WTC11 (cell line): ENCODE measurements around the gene F10. TPM values are rescaled to one million over a fixed set of nuclear protein-coding genes. Genes with fewer than 3 reads are reported as not detected.
A peak's percentile ranks its signal among the peaks of the same experiment; 100 is the strongest.

ENCODE experiments used
- ATAC-seq: fragments of 200-7000 bp; cut with Tn5 transposase; 2 replicates; pipeline ENCODE4 v1.10.0; 2021; ENCODE audit warnings: mild to moderate bottlenecking, moderate library complexity
- CTCF ChIA-PET: fragments of 300-600 bp; sonication (Branson Sonifier 250); formaldehyde crosslinking; loops from one replicate; lab custom pipeline; 2021; ENCODE audit warnings: antibody characterized with exemption; lab: Charles Lee
- POLR2A ChIA-PET: fragments of 350-600 bp; sonication (Branson Sonifier 250); formaldehyde crosslinking; loops from one replicate; lab custom pipeline; 2021; ENCODE audit warnings: antibody characterized with exemption; lab: Charles Lee
- DNase-seq: peaks from one replicate; pipeline ENCODE4 v3.0.0; 2021; ENCODE audit warnings: low spot score
- H3K27ac Mint-ChIP-seq: 2 replicates; pipeline ENCODE4 v1.8.0; 2021; ENCODE audit warnings: mixed read lengths
- H3K27me3 Mint-ChIP-seq: 2 replicates; pipeline ENCODE4 v1.8.0; 2021; ENCODE audit warnings: low read depth, mild to moderate bottlenecking, moderate library complexity, mixed read lengths
- H3K36me3 Mint-ChIP-seq: 2 replicates; pipeline ENCODE4 v1.8.0; 2021; ENCODE audit warnings: mixed read lengths
- H3K4me1 Mint-ChIP-seq: 2 replicates; pipeline ENCODE4 v1.8.0; 2022; ENCODE audit warnings: mixed read lengths
- H3K4me3 Mint-ChIP-seq: 2 replicates; pipeline ENCODE4 v1.8.0; 2021; ENCODE audit warnings: mild to moderate bottlenecking, moderate library complexity, mixed read lengths
- H3K9me3 Mint-ChIP-seq: 2 replicates; pipeline ENCODE4 v1.8.0; 2021; ENCODE audit warnings: mixed read lengths
- ATF6 ChIP-seq: sonication (generic); formaldehyde crosslinking; IDR thresholded peaks from 2 replicates; pipeline ENCODE4 v1.8.1; 2023; ENCODE audit warnings: mild to moderate bottlenecking, missing genetic modification reagents
- CTCF ChIP-seq: fragments of 200-600 bp; IDR thresholded peaks from 2 replicates; pipeline ENCODE4 v1.8.0; 2022; ENCODE audit warnings: antibody characterized with exemption
- E2F4 ChIP-seq: sonication (generic); formaldehyde crosslinking; IDR thresholded peaks from 2 replicates; pipeline ENCODE4 v1.8.1; 2022; ENCODE audit warnings: low read depth, mild to moderate bottlenecking, moderate library complexity, missing genetic modification reagents, borderline replicate concordance
- EMX1 ChIP-seq: fragments of 250-450 bp; sonication (Bioruptor Pico); IDR thresholded peaks from 2 replicates; pipeline ENCODE4 v1.8.0; 2021; ENCODE audit warnings: mild to moderate bottlenecking
- FOXJ3 ChIP-seq: sonication (generic); formaldehyde crosslinking; IDR thresholded peaks from 2 replicates; pipeline ENCODE4 v1.9.0; 2021; ENCODE audit warnings: missing genetic modification reagents, mild to moderate bottlenecking, borderline replicate concordance
- FOXK1 ChIP-seq: sonication (generic); formaldehyde crosslinking; IDR thresholded peaks from 2 replicates; pipeline ENCODE4 v1.8.0; 2022; ENCODE audit warnings: mild to moderate bottlenecking, moderate library complexity, missing genetic modification reagents
- FOXP4 ChIP-seq: sonication (generic); formaldehyde crosslinking; IDR thresholded peaks from 2 replicates; pipeline ENCODE4 v1.8.0; 2022; ENCODE audit warnings: mild to moderate bottlenecking, missing genetic modification reagents
- JAZF1 ChIP-seq: fragments of 250-450 bp; sonication (Bioruptor Pico); IDR thresholded peaks from 2 replicates; pipeline ENCODE4 v1.9.0; 2021; ENCODE audit warnings: moderate library complexity, mild to moderate bottlenecking, inconsistent platforms
- MXD4 ChIP-seq: fragments of 250-450 bp; sonication (Bioruptor Pico); IDR thresholded peaks from 2 replicates; pipeline ENCODE4 v1.8.0; 2021; ENCODE audit warnings: mild to moderate bottlenecking, moderate library complexity, borderline replicate concordance
- NR2C2 ChIP-seq: sonication (generic); formaldehyde crosslinking; IDR thresholded peaks from 2 replicates; pipeline ENCODE4 v1.8.0; 2022; ENCODE audit warnings: mild to moderate bottlenecking, missing genetic modification reagents
- OVOL2 ChIP-seq: fragments of 250-450 bp; sonication (Bioruptor Pico); IDR thresholded peaks from 2 replicates; pipeline ENCODE4 v1.9.0; 2021; ENCODE audit warnings: mild to moderate bottlenecking, borderline replicate concordance
- PRRX2 ChIP-seq: fragments of 250-450 bp; sonication (Bioruptor Pico); IDR thresholded peaks from 2 replicates; pipeline ENCODE4 v1.8.0; 2021; ENCODE audit warnings: mild to moderate bottlenecking
- RELA ChIP-seq: sonication (generic); formaldehyde crosslinking; IDR thresholded peaks from 2 replicates; pipeline ENCODE4 v1.8.1; 2022; ENCODE audit warnings: missing genetic modification reagents, mild to moderate bottlenecking, borderline replicate concordance
- SOX15 ChIP-seq: fragments of 250-450 bp; sonication (Bioruptor Pico); IDR thresholded peaks from 2 replicates; pipeline ENCODE4 v1.9.0; 2021; ENCODE audit warnings: mild to moderate bottlenecking
- ZNF263 ChIP-seq: sonication (generic); formaldehyde crosslinking; IDR thresholded peaks from 2 replicates; pipeline ENCODE4 v1.8.1; 2022; ENCODE audit warnings: low read depth, mild to moderate bottlenecking, moderate library complexity, missing genetic modification reagents
- ZNF396 ChIP-seq: fragments of 250-450 bp; sonication (Bioruptor Pico); IDR thresholded peaks from 2 replicates; pipeline ENCODE4 v1.8.0; 2021; ENCODE audit warnings: mild to moderate bottlenecking, moderate library complexity, borderline replicate concordance
- ZNF425 ChIP-seq: fragments of 250-450 bp; sonication (Bioruptor Pico); conservative IDR thresholded peaks from 2 replicates; pipeline ENCODE4 v1.9.0; 2021; ENCODE audit warnings: mild to moderate bottlenecking
- total RNA-seq: library from RNA; stranded (reverse); gene quantifications from 3 replicates; pipeline ENCODE4 v1.2.3, GENCODE V29; 2021

Gene F10
- total RNA-seq, 1 experiment from 2014 or later = 0.87 TPM

GRCh38 chr13:113121928-113122471 is 599 bp upstream of the F10 start (continued):
- TF ChIP-seq ZNF425 (no peak), OVOL2 (no peak), ZNF396 (CRISPR knock-in tag) (no peak), EMX1 (no peak), ZNF263 (CRISPR knock-in tag) (no peak), FOXP4 (no peak)

- no peak overlapping the region for H3K4me3 Mint-ChIP-seq
- TF ChIP-seq PRRX2 (no peak), CTCF (0 out of 2 replicates have a peak, but pooled peaks have one; percentile 30)
- no peaks in the 10 kb centered on the region; the same call in 1 of the 2 replicates for H3K27me3 Mint-ChIP-seq
- POLR2A ChIA-PET = no interaction called here
- CTCF ChIA-PET = interaction anchor here (0.6 to 2.8 kb wide), 9 partner anchors 10 to 192 kb away, joined by 3 to 14 read pairs (median 3); partner anchors contain the start of gene CUL4A
- DNase-seq (peak; percentile 53), ATAC-seq (peak; percentile 49)
- peaks cover 12% of the 10 kb centered on the region for H3K4me1 Mint-ChIP-seq
- H3K9me3 Mint-ChIP-seq = no peaks in the 10 kb centered on the region
- no peak overlapping the region for H3K27ac Mint-ChIP-seq
- H3K36me3 Mint-ChIP-seq = no peaks in the 10 kb centered on the region
Observed at GRCh38 chr13:113123226-113124201, 915 bp downstream of the F10 start.

GRCh38 chr13:113124211-113124970 is 1.8 kb downstream of the F10 start:
- ChIA-PET POLR2A (no interaction called here), CTCF (interaction anchor here (0.6 to 2.8 kb wide), 5 partner anchors 34 to 193 kb away, joined by 3 to 14 read pairs (median 3); partner anchors contain the start of gene CUL4A)
- Mint-ChIP-seq H3K27me3 (no peaks in the 10 kb centered on the region; the same call in 1 of the 2 replicates), H3K36me3 (no peaks in the 10 kb centered on the region), H3K9me3 (no peaks in the 10 kb centered on the region), H3K4me1 (peaks cover 17% of the 10 kb centered on the region), H3K4me3 (no peak overlapping the region), H3K27ac (no peak overlapping the region)
- DNase-seq = no peak
- no peak for ATAC-seq
- no peak for TF ChIP-seq RELA (CRISPR knock-in tag)
- no peak for TF ChIP-seq E2F4 (CRISPR knock-in tag)
- TF ChIP-seq ATF6 (CRISPR knock-in tag) = no peak
- no peak for TF ChIP-seq JAZF1 (CRISPR knock-in tag)
- no peak for TF ChIP-seq FOXK1 (CRISPR knock-in tag)
- no peak for TF ChIP-seq NR2C2 (CRISPR knock-in tag)
- no peak for TF ChIP-seq PRRX2
- no peak for TF ChIP-seq SOX15 (CRISPR knock-in tag)
- no peak for TF ChIP-seq FOXJ3 (CRISPR knock-in tag)
- TF ChIP-seq MXD4 = no peak
